ENCODE data around the gene NDST4. TPM values are rescaled to one million over a fixed set of nuclear protein-coding genes. Genes with fewer than 3 reads are reported as not detected.
"Not testable (repeated sequence)": the region's sequence is repeated elsewhere in the genome, so short reads cannot be mapped to it uniquely, and the experiment has no call there.

Gene NDST4
- total and polyA plus RNA-seq, 8 donors = 0.19 to 5.1 (median 0.61) TPM; not detected in 3

- intact Hi-C loops (cut with DNase I; ENCODE audit: low total_unique reads) = no loop called here
- DNase-seq = no peak
- H3K27ac ChIP-seq = no peak overlapping the region
- no peaks in the 10 kb centered on the region for H3K36me3 ChIP-seq
- no peak for TF ChIP-seq EP300 (IDR thresholded peaks at IDR 0.05)
- no peak for TF ChIP-seq POLR2AphosphoS5 (IDR thresholded peaks at IDR 0.05)
- no peak for TF ChIP-seq POLR2A (IDR thresholded peaks at IDR 0.05)
- no peak for TF ChIP-seq CTCF (IDR thresholded peaks at IDR 0.05)
- 68 to 73% (median 71%) methylated on average over 4 of the region's 4 CpGs for WGBS, 5 donors
- H3K9me3 ChIP-seq = peaks cover 0 to 5% (median 0%) of the 10 kb centered on the region in 4 donors
- H3K4me1 ChIP-seq = no peaks in the 10 kb centered on the region
- H3K4me3 ChIP-seq = no peak overlapping the region
- H3K27me3 ChIP-seq = no peaks in the 10 kb centered on the region
Observed at GRCh38 chr4:114986133-114986532, 127.3 kb downstream of the NDST4 start.

GRCh38 chr4:114980932-114981708 is 132.3 kb downstream of the NDST4 start:
- no peaks in the 10 kb centered on the region for H3K36me3 ChIP-seq
- no peak for TF ChIP-seq CTCF (IDR thresholded peaks at IDR 0.05)
- no peak for TF ChIP-seq POLR2A (IDR thresholded peaks at IDR 0.05)
- no peak for TF ChIP-seq EP300 (IDR thresholded peaks at IDR 0.05)
- TF ChIP-seq POLR2AphosphoS5 (IDR thresholded peaks at IDR 0.05) = no peak
- DNase-seq = no peak
- no peak overlapping the region for H3K27ac ChIP-seq
- no peak overlapping the region for H3K4me3 ChIP-seq
- no peaks in the 10 kb centered on the region for H3K4me1 ChIP-seq
- H3K9me3 ChIP-seq = peaks cover 0 to 5% (median 0%) of the 10 kb centered on the region in 4 donors
- 84 to 94% (median 88%) methylated on average over 5 of the region's 5 CpGs for WGBS, 5 donors
- intact Hi-C loops (cut with DNase I; ENCODE audit: low total_unique reads) = no loop called here
- H3K27me3 ChIP-seq = no peaks in the 10 kb centered on the region

- H3K4me1 ChIP-seq; H3K4me3 ChIP-seq; H3K9me3 ChIP-seq; intact Hi-C loops (cut with DNase I; ENCODE audit: low total_unique reads); H3K27me3 ChIP-seq; H3K27ac ChIP-seq; DNase-seq; H3K36me3 ChIP-seq: not testable (repeated sequence)
- 82 to 94% (median 92%) methylated on average over 7 of the region's 7 CpGs for WGBS, 5 donors
Observed at GRCh38 chr4:114980399-114980798, 133.0 kb downstream of the NDST4 start.

GRCh38 chr4:114976901-114977300 is 136.5 kb downstream of the NDST4 start:
- WGBS, 5 donors = 82 to 98% (median 92%) methylated on average over 1 of the region's 1 CpG
- no peaks in the 10 kb centered on the region for H3K36me3 ChIP-seq
- DNase-seq = no peak
- no peak for TF ChIP-seq EP300 (IDR thresholded peaks at IDR 0.05)
- H3K9me3 ChIP-seq = no peaks in the 10 kb centered on the region
- intact Hi-C loops (cut with DNase I; ENCODE audit: low total_unique reads) = no loop called here
- H3K4me3 ChIP-seq = no peak overlapping the region
- H3K4me1 ChIP-seq = no peaks in the 10 kb centered on the region
- no peak overlapping the region for H3K27ac ChIP-seq
- H3K27me3 ChIP-seq = no peaks in the 10 kb centered on the region

GRCh38 chr4:114964026-114964425 is 149.4 kb downstream of the NDST4 start:
- Histone ChIP-seq H3K9me3 (no peaks in the 10 kb centered on the region), H3K27ac (no peak overlapping the region), H3K4me1 (no peaks in the 10 kb centered on the region), H3K36me3 (no peaks in the 10 kb centered on the region), H3K4me3 (no peak overlapping the region), H3K27me3 (no peaks in the 10 kb centered on the region)
- intact Hi-C loops (cut with DNase I; ENCODE audit: low total_unique reads) = no loop called here
- no peak for TF ChIP-seq CTCF (IDR thresholded peaks at IDR 0.05)
- TF ChIP-seq POLR2A (IDR thresholded peaks at IDR 0.05) = no peak
- TF ChIP-seq POLR2AphosphoS5 (IDR thresholded peaks at IDR 0.05) = no peak
- TF ChIP-seq EP300 (IDR thresholded peaks at IDR 0.05) = no peak
- DNase-seq = no peak

Data from stomach (tissue), 9 donors.